ENCODE results near the gene HSPA14.

GRCh38 chr10:14879928-14880193, 41.8 kb downstream of the HSPA14 start:
- TF ChIP-seq, protein P1, sequence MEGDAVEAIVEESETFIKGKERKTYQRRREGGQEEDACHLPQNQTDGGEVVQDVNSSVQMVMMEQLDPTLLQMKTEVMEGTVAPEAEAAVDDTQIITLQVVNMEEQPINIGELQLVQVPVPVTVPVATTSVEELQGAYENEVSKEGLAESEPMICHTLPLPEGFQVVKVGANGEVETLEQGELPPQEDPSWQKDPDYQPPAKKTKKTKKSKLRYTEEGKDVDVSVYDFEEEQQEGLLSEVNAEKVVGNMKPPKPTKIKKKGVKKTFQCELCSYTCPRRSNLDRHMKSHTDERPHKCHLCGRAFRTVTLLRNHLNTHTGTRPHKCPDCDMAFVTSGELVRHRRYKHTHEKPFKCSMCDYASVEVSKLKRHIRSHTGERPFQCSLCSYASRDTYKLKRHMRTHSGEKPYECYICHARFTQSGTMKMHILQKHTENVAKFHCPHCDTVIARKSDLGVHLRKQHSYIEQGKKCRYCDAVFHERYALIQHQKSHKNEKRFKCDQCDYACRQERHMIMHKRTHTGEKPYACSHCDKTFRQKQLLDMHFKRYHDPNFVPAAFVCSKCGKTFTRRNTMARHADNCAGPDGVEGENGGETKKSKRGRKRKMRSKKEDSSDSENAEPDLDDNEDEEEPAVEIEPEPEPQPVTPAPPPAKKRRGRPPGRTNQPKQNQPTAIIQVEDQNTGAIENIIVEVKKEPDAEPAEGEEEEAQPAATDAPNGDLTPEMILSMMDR (IDR thresholded peaks at IDR 0.05; ENCODE audit: low read length) = no peak
- no peak for TF ChIP-seq EZH2 (IDR thresholded peaks at IDR 0.05; ENCODE audit: borderline replicate concordance, low read length)

All from OCI-LY1 (cell line).